H1 (cell line): ENCODE results near the gene TBCA. TPM values are rescaled to one million over a fixed set of nuclear protein-coding genes. Genes with fewer than 3 reads are reported as not detected.

Experiments used
- KDM1A ChIP-seq: fragments of 200-600, 300-600 bp; sonication (generic); IDR thresholded peaks from 2 replicates; pipeline ENCODE4 v1.7.1; 2016; ENCODE audit warnings: mild to moderate bottlenecking, low read length, borderline replicate concordance
- TAF1 ChIP-seq: IDR thresholded peaks from 2 replicates; pipeline ENCODE4 v1.6.1; 2011; ENCODE audit warnings: mild to moderate bottlenecking, low read depth, low read length
- TBP ChIP-seq: IDR thresholded peaks from 2 replicates; pipeline ENCODE4 v1.6.1; 2011; ENCODE audit warnings: low read depth, low read length, improper control_type of control experiment
- TCF12 ChIP-seq: IDR thresholded peaks from 2 replicates; pipeline ENCODE4 v1.6.1; 2011; ENCODE audit warnings: low read depth, mild to moderate bottlenecking, low read length
- polyA plus RNA-seq, 7 experiments: library from polyadenylated mRNA; depleted of rRNA in 3 of 7; stranded (reverse) in 5 of 7; unstranded in 2 of 7; fragments of >200 nt in 5 of 7; fragments of 200-250 nt in 2 of 7; gene quantifications; 1 replicate in 5 of 7; 2 replicates in 1 of 7; 4 replicates in 1 of 7; pipeline versions ENCODE4 v1.2.1 to v1.2.3, GENCODE V29; 2011 to 2013; ENCODE audit warnings: missing spikeins in 2 of 7, mixed read lengths in 2 of 7
- total RNA-seq: library from RNA; stranded (reverse); fragmentation: NEBNext Ultra II Directional; extraction: Animal tissue kit (Norgen Biotek cat#: 25700); gene quantifications from 2 replicates; pipeline ENCODE4 v1.2.1, GENCODE V29; 2021
- TF ChIP-seq, protein P1 (sequence below): fragments of 300-600 bp; sonication (generic); IDR thresholded peaks from 2 replicates; pipeline ENCODE4 v1.7.1; 2012; ENCODE audit warnings: low read length, moderate library complexity, mild to moderate bottlenecking, inconsistent platforms; ENCODE audit not compliant: insufficient replicate concordance
- TF ChIP-seq, protein P2 (sequence below): IDR thresholded peaks from 2 replicates; pipeline ENCODE4 v1.6.1; 2011; ENCODE audit warnings: low read length, improper control_type of control experiment
- TF ChIP-seq, protein P3 (sequence below), 3 experiments: IDR thresholded peaks; 1 replicate in 2 of 3; 2 replicates in 1 of 3; pipeline versions ENCODE4 v1.5.1 to v1.6.1; 2011; ENCODE audit warnings: low read length in 3 of 3, mild to moderate bottlenecking in 3 of 3, inconsistent platforms in 2 of 3, low read depth in 1 of 3, moderate library complexity in 1 of 3; ENCODE audit not compliant: insufficient read depth in 1 of 3; ENCODE audit errors: control extremely low read depth in 1 of 3

The TBCA gene
- total and polyA plus RNA-seq, 2 of the 8 experiments (the other 6 are each of a cell fraction or from before 2014, with no cell fraction given) = 55.7 to 320 TPM

DNA sequence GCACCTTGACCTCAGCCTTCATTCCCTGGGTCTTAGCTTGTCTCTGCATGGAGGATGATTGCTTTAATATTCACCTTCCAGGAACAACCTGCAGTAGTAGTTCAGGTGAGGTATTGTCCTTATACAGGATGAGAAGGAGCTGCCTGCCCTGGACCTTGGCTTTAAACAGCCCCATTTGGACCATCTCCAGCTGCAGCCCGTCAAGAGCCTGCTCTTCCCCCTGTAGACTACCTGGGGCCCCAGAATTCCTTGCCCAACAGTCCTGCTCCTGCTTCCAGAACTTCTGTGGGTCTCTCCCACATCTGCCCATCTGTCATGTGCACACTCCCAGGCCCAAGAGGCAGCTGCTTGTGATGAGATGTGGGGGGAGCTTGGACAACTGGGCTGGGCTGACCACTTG is 125.5 kb downstream of the TBCA start (continued):
- TF ChIP-seq, protein P1, sequence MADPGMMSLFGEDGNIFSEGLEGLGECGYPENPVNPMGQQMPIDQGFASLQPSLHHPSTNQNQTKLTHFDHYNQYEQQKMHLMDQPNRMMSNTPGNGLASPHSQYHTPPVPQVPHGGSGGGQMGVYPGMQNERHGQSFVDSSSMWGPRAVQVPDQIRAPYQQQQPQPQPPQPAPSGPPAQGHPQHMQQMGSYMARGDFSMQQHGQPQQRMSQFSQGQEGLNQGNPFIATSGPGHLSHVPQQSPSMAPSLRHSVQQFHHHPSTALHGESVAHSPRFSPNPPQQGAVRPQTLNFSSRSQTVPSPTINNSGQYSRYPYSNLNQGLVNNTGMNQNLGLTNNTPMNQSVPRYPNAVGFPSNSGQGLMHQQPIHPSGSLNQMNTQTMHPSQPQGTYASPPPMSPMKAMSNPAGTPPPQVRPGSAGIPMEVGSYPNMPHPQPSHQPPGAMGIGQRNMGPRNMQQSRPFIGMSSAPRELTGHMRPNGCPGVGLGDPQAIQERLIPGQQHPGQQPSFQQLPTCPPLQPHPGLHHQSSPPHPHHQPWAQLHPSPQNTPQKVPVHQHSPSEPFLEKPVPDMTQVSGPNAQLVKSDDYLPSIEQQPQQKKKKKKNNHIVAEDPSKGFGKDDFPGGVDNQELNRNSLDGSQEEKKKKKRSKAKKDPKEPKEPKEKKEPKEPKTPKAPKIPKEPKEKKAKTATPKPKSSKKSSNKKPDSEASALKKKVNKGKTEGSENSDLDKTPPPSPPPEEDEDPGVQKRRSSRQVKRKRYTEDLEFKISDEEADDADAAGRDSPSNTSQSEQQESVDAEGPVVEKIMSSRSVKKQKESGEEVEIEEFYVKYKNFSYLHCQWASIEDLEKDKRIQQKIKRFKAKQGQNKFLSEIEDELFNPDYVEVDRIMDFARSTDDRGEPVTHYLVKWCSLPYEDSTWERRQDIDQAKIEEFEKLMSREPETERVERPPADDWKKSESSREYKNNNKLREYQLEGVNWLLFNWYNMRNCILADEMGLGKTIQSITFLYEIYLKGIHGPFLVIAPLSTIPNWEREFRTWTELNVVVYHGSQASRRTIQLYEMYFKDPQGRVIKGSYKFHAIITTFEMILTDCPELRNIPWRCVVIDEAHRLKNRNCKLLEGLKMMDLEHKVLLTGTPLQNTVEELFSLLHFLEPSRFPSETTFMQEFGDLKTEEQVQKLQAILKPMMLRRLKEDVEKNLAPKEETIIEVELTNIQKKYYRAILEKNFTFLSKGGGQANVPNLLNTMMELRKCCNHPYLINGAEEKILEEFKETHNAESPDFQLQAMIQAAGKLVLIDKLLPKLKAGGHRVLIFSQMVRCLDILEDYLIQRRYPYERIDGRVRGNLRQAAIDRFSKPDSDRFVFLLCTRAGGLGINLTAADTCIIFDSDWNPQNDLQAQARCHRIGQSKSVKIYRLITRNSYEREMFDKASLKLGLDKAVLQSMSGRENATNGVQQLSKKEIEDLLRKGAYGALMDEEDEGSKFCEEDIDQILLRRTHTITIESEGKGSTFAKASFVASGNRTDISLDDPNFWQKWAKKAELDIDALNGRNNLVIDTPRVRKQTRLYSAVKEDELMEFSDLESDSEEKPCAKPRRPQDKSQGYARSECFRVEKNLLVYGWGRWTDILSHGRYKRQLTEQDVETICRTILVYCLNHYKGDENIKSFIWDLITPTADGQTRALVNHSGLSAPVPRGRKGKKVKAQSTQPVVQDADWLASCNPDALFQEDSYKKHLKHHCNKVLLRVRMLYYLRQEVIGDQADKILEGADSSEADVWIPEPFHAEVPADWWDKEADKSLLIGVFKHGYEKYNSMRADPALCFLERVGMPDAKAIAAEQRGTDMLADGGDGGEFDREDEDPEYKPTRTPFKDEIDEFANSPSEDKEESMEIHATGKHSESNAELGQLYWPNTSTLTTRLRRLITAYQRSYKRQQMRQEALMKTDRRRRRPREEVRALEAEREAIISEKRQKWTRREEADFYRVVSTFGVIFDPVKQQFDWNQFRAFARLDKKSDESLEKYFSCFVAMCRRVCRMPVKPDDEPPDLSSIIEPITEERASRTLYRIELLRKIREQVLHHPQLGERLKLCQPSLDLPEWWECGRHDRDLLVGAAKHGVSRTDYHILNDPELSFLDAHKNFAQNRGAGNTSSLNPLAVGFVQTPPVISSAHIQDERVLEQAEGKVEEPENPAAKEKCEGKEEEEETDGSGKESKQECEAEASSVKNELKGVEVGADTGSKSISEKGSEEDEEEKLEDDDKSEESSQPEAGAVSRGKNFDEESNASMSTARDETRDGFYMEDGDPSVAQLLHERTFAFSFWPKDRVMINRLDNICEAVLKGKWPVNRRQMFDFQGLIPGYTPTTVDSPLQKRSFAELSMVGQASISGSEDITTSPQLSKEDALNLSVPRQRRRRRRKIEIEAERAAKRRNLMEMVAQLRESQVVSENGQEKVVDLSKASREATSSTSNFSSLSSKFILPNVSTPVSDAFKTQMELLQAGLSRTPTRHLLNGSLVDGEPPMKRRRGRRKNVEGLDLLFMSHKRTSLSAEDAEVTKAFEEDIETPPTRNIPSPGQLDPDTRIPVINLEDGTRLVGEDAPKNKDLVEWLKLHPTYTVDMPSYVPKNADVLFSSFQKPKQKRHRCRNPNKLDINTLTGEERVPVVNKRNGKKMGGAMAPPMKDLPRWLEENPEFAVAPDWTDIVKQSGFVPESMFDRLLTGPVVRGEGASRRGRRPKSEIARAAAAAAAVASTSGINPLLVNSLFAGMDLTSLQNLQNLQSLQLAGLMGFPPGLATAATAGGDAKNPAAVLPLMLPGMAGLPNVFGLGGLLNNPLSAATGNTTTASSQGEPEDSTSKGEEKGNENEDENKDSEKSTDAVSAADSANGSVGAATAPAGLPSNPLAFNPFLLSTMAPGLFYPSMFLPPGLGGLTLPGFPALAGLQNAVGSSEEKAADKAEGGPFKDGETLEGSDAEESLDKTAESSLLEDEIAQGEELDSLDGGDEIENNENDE = no peak
- no peak for TF ChIP-seq KDM1A
- TF ChIP-seq, protein P2, sequence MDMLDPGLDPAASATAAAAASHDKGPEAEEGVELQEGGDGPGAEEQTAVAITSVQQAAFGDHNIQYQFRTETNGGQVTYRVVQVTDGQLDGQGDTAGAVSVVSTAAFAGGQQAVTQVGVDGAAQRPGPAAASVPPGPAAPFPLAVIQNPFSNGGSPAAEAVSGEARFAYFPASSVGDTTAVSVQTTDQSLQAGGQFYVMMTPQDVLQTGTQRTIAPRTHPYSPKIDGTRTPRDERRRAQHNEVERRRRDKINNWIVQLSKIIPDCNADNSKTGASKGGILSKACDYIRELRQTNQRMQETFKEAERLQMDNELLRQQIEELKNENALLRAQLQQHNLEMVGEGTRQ = no peak
- no peak for TF ChIP-seq TCF12
- TF ChIP-seq, protein P3, sequence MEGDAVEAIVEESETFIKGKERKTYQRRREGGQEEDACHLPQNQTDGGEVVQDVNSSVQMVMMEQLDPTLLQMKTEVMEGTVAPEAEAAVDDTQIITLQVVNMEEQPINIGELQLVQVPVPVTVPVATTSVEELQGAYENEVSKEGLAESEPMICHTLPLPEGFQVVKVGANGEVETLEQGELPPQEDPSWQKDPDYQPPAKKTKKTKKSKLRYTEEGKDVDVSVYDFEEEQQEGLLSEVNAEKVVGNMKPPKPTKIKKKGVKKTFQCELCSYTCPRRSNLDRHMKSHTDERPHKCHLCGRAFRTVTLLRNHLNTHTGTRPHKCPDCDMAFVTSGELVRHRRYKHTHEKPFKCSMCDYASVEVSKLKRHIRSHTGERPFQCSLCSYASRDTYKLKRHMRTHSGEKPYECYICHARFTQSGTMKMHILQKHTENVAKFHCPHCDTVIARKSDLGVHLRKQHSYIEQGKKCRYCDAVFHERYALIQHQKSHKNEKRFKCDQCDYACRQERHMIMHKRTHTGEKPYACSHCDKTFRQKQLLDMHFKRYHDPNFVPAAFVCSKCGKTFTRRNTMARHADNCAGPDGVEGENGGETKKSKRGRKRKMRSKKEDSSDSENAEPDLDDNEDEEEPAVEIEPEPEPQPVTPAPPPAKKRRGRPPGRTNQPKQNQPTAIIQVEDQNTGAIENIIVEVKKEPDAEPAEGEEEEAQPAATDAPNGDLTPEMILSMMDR (IDR thresholded peaks at IDR 0.05; ENCODE audit: control extremely low read depth in 1 of 3, insufficient read depth in 1 of 3, low read depth in 1 of 3, low read length in 3 of 3) = no peak
- no peak for TF ChIP-seq TBP
- no peak for TF ChIP-seq TAF1
- TF ChIP-seq, all 59 proteins: peak for 0
